ENCODE data around the gene ITK.

DNA sequence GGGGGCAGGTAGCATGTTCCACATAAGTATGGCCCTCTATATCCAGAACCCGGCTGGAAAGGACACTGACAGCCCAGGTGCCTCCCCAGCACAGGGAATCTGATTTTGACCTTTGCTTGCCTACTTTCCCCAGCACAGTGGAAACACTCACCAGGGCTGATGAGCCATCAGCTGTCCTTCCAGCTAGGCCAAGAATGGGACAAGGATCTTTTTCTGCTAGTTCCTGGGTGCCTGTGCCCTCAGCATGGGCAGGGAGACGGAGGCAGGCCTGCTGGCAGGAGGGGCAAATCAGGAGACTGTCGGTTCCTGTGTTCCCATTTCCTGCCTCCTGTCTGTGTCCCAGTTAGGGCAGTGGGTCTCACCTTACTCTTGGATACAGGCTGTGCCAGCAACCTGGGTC, 86.4 kb downstream of the ITK start:
- TF ChIP-seq, protein P1, sequence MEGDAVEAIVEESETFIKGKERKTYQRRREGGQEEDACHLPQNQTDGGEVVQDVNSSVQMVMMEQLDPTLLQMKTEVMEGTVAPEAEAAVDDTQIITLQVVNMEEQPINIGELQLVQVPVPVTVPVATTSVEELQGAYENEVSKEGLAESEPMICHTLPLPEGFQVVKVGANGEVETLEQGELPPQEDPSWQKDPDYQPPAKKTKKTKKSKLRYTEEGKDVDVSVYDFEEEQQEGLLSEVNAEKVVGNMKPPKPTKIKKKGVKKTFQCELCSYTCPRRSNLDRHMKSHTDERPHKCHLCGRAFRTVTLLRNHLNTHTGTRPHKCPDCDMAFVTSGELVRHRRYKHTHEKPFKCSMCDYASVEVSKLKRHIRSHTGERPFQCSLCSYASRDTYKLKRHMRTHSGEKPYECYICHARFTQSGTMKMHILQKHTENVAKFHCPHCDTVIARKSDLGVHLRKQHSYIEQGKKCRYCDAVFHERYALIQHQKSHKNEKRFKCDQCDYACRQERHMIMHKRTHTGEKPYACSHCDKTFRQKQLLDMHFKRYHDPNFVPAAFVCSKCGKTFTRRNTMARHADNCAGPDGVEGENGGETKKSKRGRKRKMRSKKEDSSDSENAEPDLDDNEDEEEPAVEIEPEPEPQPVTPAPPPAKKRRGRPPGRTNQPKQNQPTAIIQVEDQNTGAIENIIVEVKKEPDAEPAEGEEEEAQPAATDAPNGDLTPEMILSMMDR (IDR thresholded peaks at IDR 0.05): no peak
- TF ChIP-seq POLR2A (IDR thresholded peaks at IDR 0.05): no peak
